ENCODE measurements around the gene ATG4C.

The ATG4C gene

GRCh38 chr1:62836856-62837540 lies 53.1 kb downstream of the ATG4C start:
- no peak for DNase-seq (ENCODE audit: low read depth, low spot score)

GRCh38 chr1:62840555-62840954 lies 56.6 kb downstream of the ATG4C start:
- DNase-seq (ENCODE audit: low read depth, low spot score), result no peak

DNA sequence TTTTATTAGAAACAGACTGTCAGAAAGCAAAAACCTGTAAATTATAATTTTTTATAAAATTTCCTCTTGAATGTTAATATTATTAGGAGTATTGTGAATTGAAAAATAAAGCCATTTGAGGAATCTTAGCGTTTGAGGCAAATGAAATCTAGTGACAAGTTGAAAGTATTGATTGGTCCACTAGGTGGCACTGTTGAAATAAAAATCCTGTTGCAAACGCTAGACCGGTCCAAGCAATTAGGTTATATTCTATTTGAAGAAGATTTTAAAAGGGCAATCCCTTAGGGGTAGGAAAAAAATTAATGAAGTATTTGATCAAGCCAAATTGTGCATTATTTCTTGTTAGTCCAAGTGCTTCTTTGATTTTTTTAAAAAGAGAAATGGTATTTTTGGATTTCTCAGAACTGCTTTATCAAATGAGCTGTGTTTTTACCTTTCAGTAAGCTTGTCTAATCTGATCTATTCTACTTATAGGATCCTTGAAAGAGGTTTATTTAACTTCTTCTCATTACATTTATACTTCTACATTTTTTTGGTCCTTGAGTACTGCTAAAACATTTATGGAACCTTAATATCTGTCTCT lies 57.7 kb downstream of the ATG4C start:
- no peak for DNase-seq (ENCODE audit: low read depth, low spot score)

- no peak for DNase-seq (ENCODE audit: low read depth, low spot score)
Observed at GRCh38 chr1:62844030-62844429, 60.1 kb downstream of the ATG4C start.

GRCh38 chr1:62849031-62849430 lies 65.1 kb downstream of the ATG4C start:
- DNase-seq (ENCODE audit: low read depth, low spot score), result no peak

GRCh38 chr1:62852253-62852652 lies 68.3 kb downstream of the ATG4C start:
- no peak for DNase-seq (ENCODE audit: low read depth, low spot score)

GRCh38 chr1:62856960-62857359 lies 73.0 kb downstream of the ATG4C start:
- DNase-seq (ENCODE audit: low read depth, low spot score), result no peak

DNA sequence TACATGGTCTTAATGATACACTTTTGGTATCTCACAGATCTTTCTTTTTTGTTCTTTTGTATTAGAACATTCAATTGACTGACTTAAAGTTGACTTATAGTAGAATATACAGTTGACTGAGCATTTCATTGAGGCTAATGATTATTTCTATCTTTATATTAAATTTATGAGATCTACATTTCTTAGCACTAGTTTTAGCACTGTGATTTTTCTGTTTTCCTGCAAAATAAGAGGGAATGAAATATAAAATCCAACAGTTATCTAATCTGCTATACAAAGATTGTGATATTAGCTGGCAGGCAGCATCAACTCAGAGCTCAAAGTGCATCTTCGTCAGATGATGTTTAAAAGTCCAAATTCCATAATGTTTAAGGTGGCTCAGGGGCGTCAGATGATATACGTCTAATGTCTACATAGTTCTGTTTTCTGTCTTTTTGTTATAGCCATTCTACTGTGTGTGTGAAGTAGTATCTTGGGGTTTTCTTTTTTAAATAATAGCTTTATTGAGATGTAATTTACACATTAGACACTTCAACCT lies 85.4 kb downstream of the ATG4C start:
- DNase-seq (ENCODE audit: low read depth, low spot score), result no peak

DNA sequence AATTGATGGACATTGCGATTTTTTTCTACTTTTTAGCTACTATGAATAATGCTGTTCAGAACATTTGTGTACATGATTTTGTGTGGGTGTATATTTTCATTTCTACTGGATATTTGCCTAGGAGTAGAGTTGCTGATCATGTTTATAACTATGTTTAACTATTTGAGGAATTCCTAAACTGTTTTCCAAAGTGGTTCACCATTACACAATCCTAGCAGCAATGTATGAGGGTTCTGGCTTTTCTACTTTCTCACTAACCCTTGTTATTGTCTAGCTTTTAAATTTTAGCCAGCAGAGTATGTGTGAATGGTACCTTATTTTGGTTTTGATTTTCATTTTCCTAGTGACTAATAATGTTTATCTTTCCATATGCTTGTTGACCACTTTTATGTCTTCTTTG lies 86.2 kb downstream of the ATG4C start:
- no peak for DNase-seq (ENCODE audit: low read depth, low spot score)

DNA sequence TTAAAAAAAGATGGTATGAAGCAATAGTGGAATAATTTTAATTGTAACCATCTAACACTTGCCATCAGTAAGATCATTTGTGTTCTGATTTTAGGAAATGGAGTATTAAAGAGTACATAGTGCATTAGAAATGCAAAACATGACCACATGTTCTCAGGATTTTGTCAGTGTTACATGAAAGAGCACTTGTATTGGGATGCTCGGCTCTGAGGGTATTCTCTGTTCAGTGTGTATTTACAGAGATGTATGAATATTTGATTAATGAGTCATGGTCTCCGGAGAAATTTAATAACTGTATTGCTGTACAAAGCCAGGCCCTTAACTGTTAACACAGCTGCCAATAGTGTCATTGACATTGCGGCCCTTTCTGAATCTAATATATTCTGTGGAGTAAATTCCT lies 91.7 kb downstream of the ATG4C start:
- no peak for DNase-seq (ENCODE audit: low read depth, low spot score)

DNA sequence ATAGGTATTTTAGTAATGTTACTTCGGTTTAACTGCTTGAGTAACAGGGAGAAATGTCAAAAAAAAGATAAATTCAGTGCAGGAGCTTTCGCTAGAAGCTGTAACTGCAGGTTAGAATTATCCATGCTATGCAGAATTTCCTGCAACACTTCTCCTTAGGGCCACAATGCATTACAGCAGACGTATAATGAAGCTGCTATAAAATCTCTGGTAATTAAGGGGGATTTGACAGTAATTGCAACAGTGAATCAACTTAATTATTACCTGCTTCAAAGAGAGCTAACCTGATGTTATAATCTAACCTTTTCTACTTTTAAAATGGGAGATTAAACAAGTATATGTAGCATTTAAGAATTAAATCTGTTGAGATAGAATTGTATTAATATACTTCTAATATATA lies 92.6 kb downstream of the ATG4C start:
- DNase-seq (ENCODE audit: low read depth, low spot score), result no peak

DNA sequence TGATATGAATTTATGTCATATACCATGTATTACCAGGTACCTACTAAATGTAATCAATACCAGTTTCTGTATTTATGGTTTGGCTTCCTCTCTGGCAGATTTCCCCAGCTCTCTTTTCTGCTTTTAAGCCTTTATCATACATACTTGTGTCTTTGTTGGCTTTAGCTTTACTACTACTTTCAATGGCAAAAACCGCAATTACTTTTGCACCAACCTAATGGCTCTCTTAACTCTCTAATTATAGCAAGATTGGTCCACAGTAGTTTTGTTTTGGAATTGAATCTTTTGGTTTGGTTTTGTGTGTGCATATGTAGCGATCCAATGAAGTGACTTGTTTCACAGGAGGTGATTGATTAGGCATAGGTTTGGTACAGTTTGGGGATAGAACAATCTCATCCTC lies 93.6 kb downstream of the ATG4C start:
- DNase-seq (ENCODE audit: low read depth, low spot score), result no peak

DNA sequence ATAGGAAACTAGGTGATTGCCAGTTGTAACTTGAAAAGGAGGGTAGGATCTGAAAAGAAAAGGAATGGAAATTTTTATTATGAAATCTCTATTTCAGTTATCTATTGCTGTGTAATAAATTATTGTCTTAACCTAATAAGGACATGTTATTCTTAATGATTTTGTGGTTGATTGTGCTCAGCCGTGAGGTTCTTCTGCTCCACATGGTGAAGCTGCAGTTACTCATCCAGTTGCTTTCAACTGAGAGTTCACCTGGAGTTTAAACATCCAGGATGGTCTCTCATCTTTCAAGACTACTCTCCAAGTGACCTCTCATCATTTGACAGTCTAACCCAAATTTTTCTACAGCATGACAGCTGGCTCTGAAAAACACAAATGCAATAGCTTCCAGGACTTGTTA lies 96.0 kb downstream of the ATG4C start:
- no peak for DNase-seq (ENCODE audit: low read depth, low spot score)

GRCh38 chr1:62882201-62883104 lies 98.5 kb downstream of the ATG4C start:
- no peak for DNase-seq (ENCODE audit: low read depth, low spot score)

DNA sequence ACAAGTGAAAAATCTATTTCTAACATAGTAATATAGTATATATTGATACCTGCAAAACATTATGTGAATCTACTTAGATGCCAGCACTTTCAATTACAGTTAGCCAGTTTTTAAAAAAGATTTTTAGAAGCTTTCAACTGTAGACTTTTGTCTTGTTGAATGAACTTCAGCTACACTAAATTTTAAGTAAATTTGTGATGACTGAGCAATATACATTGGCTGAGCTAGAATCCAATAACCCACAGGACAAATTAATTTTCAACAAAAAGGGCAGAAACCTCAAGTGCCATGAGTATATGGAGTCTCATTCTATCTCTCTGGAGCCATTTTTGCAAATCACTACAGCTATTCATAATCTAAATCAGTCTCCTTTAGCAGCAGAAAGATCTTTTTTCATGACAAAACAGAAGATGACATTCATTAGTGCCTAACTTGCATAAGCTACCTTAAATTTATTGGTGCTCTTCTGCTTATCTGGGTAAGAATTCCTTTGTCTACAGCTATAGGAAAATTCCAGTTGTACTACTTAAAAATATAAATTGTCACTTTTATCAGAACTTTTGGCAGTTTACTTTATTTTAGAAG lies 100.3 kb downstream of the ATG4C start:
- DNase-seq (ENCODE audit: low read depth, low spot score), result no peak

DNA sequence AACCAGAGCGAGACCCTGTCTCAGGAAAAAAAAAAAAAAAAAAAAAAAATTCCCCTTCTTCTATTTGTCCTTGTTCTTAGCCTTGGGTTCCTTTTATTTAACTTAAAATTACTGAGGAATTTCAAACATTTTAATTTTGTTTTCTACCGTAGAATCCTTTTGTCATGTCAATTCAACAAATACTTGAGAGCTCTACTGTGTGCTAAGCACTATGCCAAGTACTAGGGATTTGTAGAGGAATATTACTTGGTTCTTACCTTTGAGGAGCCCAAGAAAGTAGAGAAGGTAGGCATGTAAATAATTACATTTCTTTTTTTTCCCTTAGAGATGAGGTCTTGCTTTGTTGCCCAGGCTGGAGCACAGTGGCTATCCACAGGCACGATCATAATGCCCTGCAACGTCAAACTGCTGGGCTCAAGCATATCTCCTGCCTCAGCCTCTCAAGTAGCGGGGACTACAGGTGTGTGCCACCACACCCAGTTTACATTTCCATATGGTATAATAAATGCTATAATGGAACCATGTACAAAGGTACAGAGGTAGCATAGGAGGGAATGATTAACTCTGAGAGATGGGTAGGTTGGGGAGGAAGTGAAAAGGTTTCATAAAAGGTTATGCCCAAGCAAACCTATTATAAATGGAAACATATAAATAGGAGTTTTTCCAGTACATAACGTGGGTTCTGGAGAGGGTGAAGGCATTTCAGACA lies 104.0 kb downstream of the ATG4C start:
- no peak for DNase-seq (ENCODE audit: low read depth, low spot score)

DNA sequence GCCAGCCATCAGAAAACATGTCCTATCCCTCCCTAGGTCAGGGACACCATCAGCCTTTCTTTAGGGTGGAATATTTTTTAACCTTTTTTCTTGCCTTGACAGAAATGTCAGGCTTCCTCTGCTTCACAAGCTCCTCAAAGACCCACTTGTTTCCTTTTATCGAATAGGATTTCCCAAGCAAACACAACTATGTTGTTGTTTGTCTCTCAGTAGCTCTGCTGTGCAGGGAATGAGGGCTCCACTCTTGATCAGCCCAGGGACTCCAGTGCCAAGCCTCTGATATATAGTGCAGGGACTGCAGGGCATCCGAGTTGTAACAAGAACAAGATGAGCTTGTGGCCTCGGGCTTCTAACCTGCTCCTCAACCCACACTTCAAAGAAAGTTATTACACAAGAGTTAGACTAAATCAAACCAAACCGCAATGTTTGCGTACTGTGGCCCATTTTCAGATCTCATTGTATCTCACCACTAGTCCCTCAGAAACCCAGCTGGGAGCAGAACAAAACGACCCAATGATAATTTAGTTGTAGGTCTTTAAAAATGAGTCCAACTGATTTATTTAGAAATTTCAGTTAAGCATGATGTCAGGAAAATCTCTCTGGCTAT lies 108.1 kb downstream of the ATG4C start:
- DNase-seq (ENCODE audit: low read depth, low spot score), result no peak

GRCh38 chr1:62897788-62898187 lies 113.9 kb downstream of the ATG4C start:
- no peak for DNase-seq (ENCODE audit: low read depth, low spot score)

DNA sequence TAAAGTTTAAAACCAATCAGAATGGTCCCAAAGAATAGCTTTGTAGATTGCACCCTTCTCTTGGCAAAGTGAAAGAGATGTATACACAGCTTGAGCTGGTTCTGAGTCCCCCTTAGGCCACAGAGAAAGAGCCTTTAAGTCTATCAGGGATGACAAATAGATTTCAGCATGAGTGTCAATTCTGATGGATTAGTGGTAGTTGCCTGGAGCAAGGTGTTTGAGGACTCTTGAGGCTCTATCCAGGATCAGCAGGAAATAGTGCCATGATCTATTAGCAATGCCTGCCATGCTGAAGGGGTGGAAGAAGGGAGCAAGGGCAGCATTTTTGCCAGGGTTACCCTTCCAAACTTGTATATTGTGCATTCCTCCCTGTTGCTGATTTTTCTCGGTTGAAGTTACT lies 116.6 kb downstream of the ATG4C start:
- no peak for DNase-seq (ENCODE audit: low read depth, low spot score)

DNA sequence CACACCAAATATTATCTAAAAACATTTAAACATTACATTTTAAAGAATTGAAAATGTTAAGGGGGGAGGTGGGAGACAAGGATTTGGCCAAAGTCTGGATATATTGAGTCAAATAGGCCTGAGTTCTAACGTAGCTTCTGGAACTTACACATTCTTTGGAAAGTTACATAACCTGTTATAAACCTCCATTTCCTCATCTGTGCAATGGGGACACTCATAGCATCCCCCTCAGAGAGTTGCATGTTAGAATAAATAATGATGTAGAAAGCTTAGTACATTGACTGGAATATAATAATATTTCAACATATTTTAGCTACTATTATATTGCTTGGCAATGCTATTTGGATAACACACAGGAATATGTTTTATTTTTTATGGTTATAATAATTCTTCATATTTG lies 117.7 kb downstream of the ATG4C start:
- DNase-seq (ENCODE audit: low read depth, low spot score), result no peak

DNA sequence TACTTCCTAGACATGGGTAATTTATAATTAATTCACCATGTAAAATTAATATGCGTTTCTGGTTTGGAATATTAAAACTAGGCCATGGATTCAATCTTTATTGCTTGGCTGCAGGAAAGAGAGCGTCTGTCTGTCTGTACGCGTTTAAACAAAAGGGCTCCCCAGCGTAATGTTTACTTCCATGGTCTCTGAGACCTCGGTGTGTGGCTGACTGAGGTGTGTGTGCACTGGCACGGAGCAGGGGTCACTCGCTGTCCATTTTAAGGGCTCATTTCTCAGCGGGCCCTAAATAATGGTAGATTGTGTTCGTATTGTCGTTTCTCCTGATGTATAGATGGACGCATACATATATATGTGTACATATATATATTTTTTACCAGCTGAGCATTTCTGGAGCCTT lies 119.6 kb downstream of the ATG4C start:
- no peak for DNase-seq (ENCODE audit: low read depth, low spot score)
